SK-N-SH (cell line): ENCODE measurements around the gene ZNF562.
"Not testable (repeated sequence)": the region's sequence is repeated elsewhere in the genome, so short reads cannot be mapped to it uniquely, and the experiment has no call there.

Experiments
- CTCF ChIP-seq: fragments of 200-600 bp; sonication (generic); IDR thresholded peaks from 2 replicates; pipeline ENCODE4 v1.6.1; 2017; ENCODE audit warnings: antibody characterized with exemption, mild to moderate bottlenecking, moderate library complexity
- ELF1 ChIP-seq: IDR thresholded peaks from 2 replicates; pipeline ENCODE4 v1.4.0; 2012
- JUND ChIP-seq: IDR thresholded peaks from 2 replicates; pipeline ENCODE4 v1.4.0; 2012
- NFIC ChIP-seq: IDR thresholded peaks from 2 replicates; pipeline ENCODE4 v1.4.0; 2012; ENCODE audit warnings: borderline replicate concordance
- POLR2AphosphoS5 ChIP-seq: IDR thresholded peaks from 2 replicates; pipeline ENCODE4 v1.6.1; 2012; ENCODE audit warnings: low read depth, low read length
- YY1 ChIP-seq: IDR thresholded peaks from 2 replicates; pipeline ENCODE4 v1.4.0; 2012; ENCODE audit warnings: low read depth, mild to moderate bottlenecking

- not testable (repeated sequence) for TF ChIP-seq NFIC, POLR2AphosphoS5, CTCF, JUND, ELF1, YY1
Measured at GRCh38 chr19:9653066-9653555, 21.8 kb downstream of the ZNF562 start.
